ENCODE results near the gene TARS2.

GRCh38 chr1:150514913-150515327 lies 27.7 kb downstream of the TARS2 start:
- no peak for TF ChIP-seq CREB1 (IDR thresholded peaks at IDR 0.05; ENCODE audit: low read depth)
- no peak for TF ChIP-seq MAX (IDR thresholded peaks at IDR 0.05)
- TF ChIP-seq TAF1 (IDR thresholded peaks at IDR 0.05; ENCODE audit: low read depth), result no peak
